ENCODE data around the gene ATF4.

GRCh38 chr22:39562839-39563489 lies 42.6 kb downstream of the ATF4 start:
- TF ChIP-seq POLR2A (IDR thresholded peaks at IDR 0.05; ENCODE audit: low read length) (no peak), GATA1 (IDR thresholded peaks at IDR 0.05; ENCODE audit: low read depth, low read length) (no peak)

Data from erythroblast (primary cell).